ENCODE results near the gene OR2A7.
"Not testable (repeated sequence)": the region's sequence is repeated elsewhere in the genome, so short reads cannot be mapped to it uniquely, and the experiment has no call there.

Gene OR2A7

GRCh38 chr7:144264692-144265091, at the start of gene OR2A7:
OR2A7 (minus strand) TSS chr7:144264792; CDS start chr7:144259628, 5,164 bp downstream.
- not testable (repeated sequence) for H3K4me3 Mint-ChIP-seq; H3K36me3 Mint-ChIP-seq (ENCODE audit: low read depth); H3K9me3 Mint-ChIP-seq; H3K4me1 Mint-ChIP-seq (ENCODE audit: low read depth); H3K27me3 Mint-ChIP-seq; H3K27ac Mint-ChIP-seq

GRCh38 chr7:144311872-144312469, 47.4 kb upstream of the OR2A7 start, which contains the start of gene OR2A1:
OR2A1 (plus strand) TSS chr7:144312419; CDS start chr7:144318125, 5,706 bp downstream.
- not testable (repeated sequence) for H3K27ac Mint-ChIP-seq; H3K4me1 Mint-ChIP-seq (ENCODE audit: low read depth); H3K27me3 Mint-ChIP-seq; H3K36me3 Mint-ChIP-seq (ENCODE audit: low read depth); H3K9me3 Mint-ChIP-seq; H3K4me3 Mint-ChIP-seq

- H3K36me3 Mint-ChIP-seq (ENCODE audit: low read depth); H3K27ac Mint-ChIP-seq; H3K4me1 Mint-ChIP-seq (ENCODE audit: low read depth); H3K9me3 Mint-ChIP-seq; H3K4me3 Mint-ChIP-seq; H3K27me3 Mint-ChIP-seq: not testable (repeated sequence)
Observed at GRCh38 chr7:144311218-144311617, 46.6 kb upstream of the OR2A7 start.

- not testable (repeated sequence) for H3K9me3 Mint-ChIP-seq; H3K4me1 Mint-ChIP-seq (ENCODE audit: low read depth); H3K27me3 Mint-ChIP-seq; H3K36me3 Mint-ChIP-seq (ENCODE audit: low read depth); H3K27ac Mint-ChIP-seq; H3K4me3 Mint-ChIP-seq
Observed at GRCh38 chr7:144309702-144310101, 45.1 kb upstream of the OR2A7 start.

GRCh38 chr7:144305156-144305555, 40.6 kb upstream of the OR2A7 start:
- not testable (repeated sequence) for H3K9me3 Mint-ChIP-seq; H3K4me1 Mint-ChIP-seq (ENCODE audit: low read depth); H3K27me3 Mint-ChIP-seq

GRCh38 chr7:144303607-144304006, 39.0 kb upstream of the OR2A7 start:
- not testable (repeated sequence) for H3K27ac Mint-ChIP-seq; H3K27me3 Mint-ChIP-seq; H3K9me3 Mint-ChIP-seq; H3K4me3 Mint-ChIP-seq; H3K4me1 Mint-ChIP-seq (ENCODE audit: low read depth); H3K36me3 Mint-ChIP-seq (ENCODE audit: low read depth)

More at GRCh38 chr7:144305156-144305555, 40.6 kb upstream of the OR2A7 start:
- not testable (repeated sequence) for H3K36me3 Mint-ChIP-seq (ENCODE audit: low read depth); H3K27ac Mint-ChIP-seq; H3K4me3 Mint-ChIP-seq

GRCh38 chr7:144302578-144303303, 38.1 kb upstream of the OR2A7 start:
- not testable (repeated sequence) for H3K4me1 Mint-ChIP-seq (ENCODE audit: low read depth); H3K27ac Mint-ChIP-seq; H3K27me3 Mint-ChIP-seq; H3K9me3 Mint-ChIP-seq; H3K36me3 Mint-ChIP-seq (ENCODE audit: low read depth); H3K4me3 Mint-ChIP-seq

- not testable (repeated sequence) for H3K27me3 Mint-ChIP-seq
Observed at GRCh38 chr7:144293794-144294499, 29.4 kb upstream of the OR2A7 start.

GRCh38 chr7:144292384-144293161, 28.0 kb upstream of the OR2A7 start:
- not testable (repeated sequence) for H3K4me1 Mint-ChIP-seq (ENCODE audit: low read depth); H3K27me3 Mint-ChIP-seq; H3K27ac Mint-ChIP-seq; H3K4me3 Mint-ChIP-seq; H3K36me3 Mint-ChIP-seq (ENCODE audit: low read depth); H3K9me3 Mint-ChIP-seq

More at GRCh38 chr7:144293794-144294499, 29.4 kb upstream of the OR2A7 start:
- not testable (repeated sequence) for H3K4me3 Mint-ChIP-seq; H3K27ac Mint-ChIP-seq; H3K4me1 Mint-ChIP-seq (ENCODE audit: low read depth); H3K36me3 Mint-ChIP-seq (ENCODE audit: low read depth); H3K9me3 Mint-ChIP-seq

GRCh38 chr7:144291607-144292006, 27.0 kb upstream of the OR2A7 start:
- H3K4me1 Mint-ChIP-seq (ENCODE audit: low read depth); H3K4me3 Mint-ChIP-seq; H3K9me3 Mint-ChIP-seq: not testable (repeated sequence)

GRCh38 chr7:144287171-144287784, 22.7 kb upstream of the OR2A7 start:
- not testable (repeated sequence) for H3K9me3 Mint-ChIP-seq; H3K36me3 Mint-ChIP-seq (ENCODE audit: low read depth); H3K27me3 Mint-ChIP-seq; H3K27ac Mint-ChIP-seq; H3K4me3 Mint-ChIP-seq; H3K4me1 Mint-ChIP-seq (ENCODE audit: low read depth)

More at GRCh38 chr7:144291607-144292006, 27.0 kb upstream of the OR2A7 start:
- H3K36me3 Mint-ChIP-seq (ENCODE audit: low read depth); H3K27me3 Mint-ChIP-seq; H3K27ac Mint-ChIP-seq: not testable (repeated sequence)

GRCh38 chr7:144283716-144284115, 19.1 kb upstream of the OR2A7 start:
- not testable (repeated sequence) for H3K27me3 Mint-ChIP-seq

GRCh38 chr7:144282490-144282889, 17.9 kb upstream of the OR2A7 start:
- H3K27me3 Mint-ChIP-seq; H3K4me3 Mint-ChIP-seq; H3K27ac Mint-ChIP-seq; H3K36me3 Mint-ChIP-seq (ENCODE audit: low read depth); H3K4me1 Mint-ChIP-seq (ENCODE audit: low read depth); H3K9me3 Mint-ChIP-seq: not testable (repeated sequence)

More at GRCh38 chr7:144283716-144284115, 19.1 kb upstream of the OR2A7 start:
- H3K27ac Mint-ChIP-seq; H3K36me3 Mint-ChIP-seq (ENCODE audit: low read depth); H3K9me3 Mint-ChIP-seq; H3K4me1 Mint-ChIP-seq (ENCODE audit: low read depth); H3K4me3 Mint-ChIP-seq: not testable (repeated sequence)

- not testable (repeated sequence) for H3K36me3 Mint-ChIP-seq (ENCODE audit: low read depth); H3K4me3 Mint-ChIP-seq; H3K27ac Mint-ChIP-seq; H3K9me3 Mint-ChIP-seq; H3K4me1 Mint-ChIP-seq (ENCODE audit: low read depth); H3K27me3 Mint-ChIP-seq
Observed at GRCh38 chr7:144281981-144282380, 17.4 kb upstream of the OR2A7 start.

- H3K36me3 Mint-ChIP-seq (ENCODE audit: low read depth); H3K27ac Mint-ChIP-seq; H3K27me3 Mint-ChIP-seq; H3K9me3 Mint-ChIP-seq; H3K4me1 Mint-ChIP-seq (ENCODE audit: low read depth); H3K4me3 Mint-ChIP-seq: not testable (repeated sequence)
Observed at GRCh38 chr7:144280010-144280409, 15.4 kb upstream of the OR2A7 start.

Measured in stimulated activated naive CD8-positive, alpha-beta T cell treated with anti-CD3 and anti-CD28 coated beads, Interleukin-15, Interleukin-2, amounts not matched to agents 100 ng/mL and 50 ng/mL, for 24 hours (primary cell).